ENCODE results near the gene MAP3K14. TPM values are rescaled to one million over a fixed set of nuclear protein-coding genes. Genes with fewer than 3 reads are reported as not detected.

The MAP3K14 gene
- total RNA-seq, 4 donors from 2014 or later, result 9.6 to 14.4 (median 11.9) TPM

GRCh38 chr17:45342871-45343526, 26.2 kb upstream of the MAP3K14 start:
- Histone ChIP-seq H3K4me3 (no peak overlapping the region), H3K27ac (no peak overlapping the region), H3K9me3 (no peaks in the 10 kb centered on the region), H3K4me1 (peaks cover 45% of the 10 kb centered on the region), H3K36me3 (no peaks in the 10 kb centered on the region), H3K27me3 (no peaks in the 10 kb centered on the region)
- TF ChIP-seq POLR2AphosphoS5 (IDR thresholded peaks at IDR 0.05) (no peak), CTCF (IDR thresholded peaks at IDR 0.05) (no peak), POLR2A (IDR thresholded peaks at IDR 0.05) (no peak), EP300 (IDR thresholded peaks at IDR 0.05) (no peak)
- DNase-seq (ENCODE audit: low spot score in 2 of 2), result peak in 1 of 2 donors; percentile 23
- 96% methylated on average over 4 of the region's 4 CpGs for WGBS

- WGBS, result 87% methylated on average over 11 of the region's 11 CpGs
- H3K4me1 ChIP-seq, result peaks cover 48% of the 10 kb centered on the region
- no peaks in the 10 kb centered on the region for H3K9me3 ChIP-seq
- H3K27me3 ChIP-seq, result no peaks in the 10 kb centered on the region
- H3K36me3 ChIP-seq, result no peaks in the 10 kb centered on the region
- H3K4me3 ChIP-seq, result no peak overlapping the region
- DNase-seq (ENCODE audit: low spot score in 2 of 2), result peak in 1 of 2 donors; percentile 75
- no peak overlapping the region for H3K27ac ChIP-seq
- TF ChIP-seq POLR2A (IDR thresholded peaks at IDR 0.05), result no peak
- TF ChIP-seq EP300 (IDR thresholded peaks at IDR 0.05), result no peak
Measured at GRCh38 chr17:45342306-45342705, 25.5 kb upstream of the MAP3K14 start.

DNA sequence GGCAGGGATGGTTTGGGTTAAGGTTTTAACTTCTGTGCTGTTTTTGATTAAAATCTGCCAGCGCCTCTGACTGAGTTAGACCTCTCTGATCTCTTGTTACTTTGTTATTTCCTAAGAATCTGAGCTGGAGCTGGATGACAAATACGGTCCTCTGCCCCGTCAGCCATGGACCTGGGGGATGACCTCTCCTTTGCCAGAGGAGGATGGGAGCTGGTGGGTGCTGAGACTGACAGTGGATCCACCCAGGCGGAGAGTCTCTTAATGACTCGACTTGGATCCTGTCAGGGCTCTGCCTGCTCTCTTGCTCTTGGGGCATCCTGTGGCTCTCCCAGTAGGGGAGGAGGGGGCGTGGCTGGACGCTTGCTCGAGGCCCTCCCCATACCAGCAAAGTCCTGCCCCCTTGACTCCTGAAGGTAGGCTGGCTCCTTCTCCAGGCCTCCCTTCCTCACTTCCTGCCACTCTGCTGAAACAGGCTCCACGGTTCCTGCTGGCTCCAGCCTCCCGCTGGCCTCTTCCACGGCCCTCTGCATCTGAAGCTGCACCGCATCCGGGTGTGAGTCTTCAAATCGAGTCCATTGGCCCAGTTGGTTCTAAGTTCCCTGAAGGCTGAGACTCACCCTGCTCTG, 24.8 kb upstream of the MAP3K14 start:
- 44% methylated on average over 10 of the region's 14 CpGs for WGBS
- DNase-seq (ENCODE audit: low spot score in 2 of 2), result no peak
- peaks cover 43% of the 10 kb centered on the region for H3K4me1 ChIP-seq
- H3K9me3 ChIP-seq, result no peaks in the 10 kb centered on the region
- TF ChIP-seq EP300 (IDR thresholded peaks at IDR 0.05) (no peak), CTCF (IDR thresholded peaks at IDR 0.05) (no peak), POLR2AphosphoS5 (IDR thresholded peaks at IDR 0.05) (no peak), POLR2A (IDR thresholded peaks at IDR 0.05) (no peak)
- peak overlapping the region; percentile 33 for H3K27ac ChIP-seq
- no peaks in the 10 kb centered on the region for H3K27me3 ChIP-seq
- no peaks in the 10 kb centered on the region for H3K36me3 ChIP-seq
- H3K4me3 ChIP-seq, result no peak overlapping the region

DNA sequence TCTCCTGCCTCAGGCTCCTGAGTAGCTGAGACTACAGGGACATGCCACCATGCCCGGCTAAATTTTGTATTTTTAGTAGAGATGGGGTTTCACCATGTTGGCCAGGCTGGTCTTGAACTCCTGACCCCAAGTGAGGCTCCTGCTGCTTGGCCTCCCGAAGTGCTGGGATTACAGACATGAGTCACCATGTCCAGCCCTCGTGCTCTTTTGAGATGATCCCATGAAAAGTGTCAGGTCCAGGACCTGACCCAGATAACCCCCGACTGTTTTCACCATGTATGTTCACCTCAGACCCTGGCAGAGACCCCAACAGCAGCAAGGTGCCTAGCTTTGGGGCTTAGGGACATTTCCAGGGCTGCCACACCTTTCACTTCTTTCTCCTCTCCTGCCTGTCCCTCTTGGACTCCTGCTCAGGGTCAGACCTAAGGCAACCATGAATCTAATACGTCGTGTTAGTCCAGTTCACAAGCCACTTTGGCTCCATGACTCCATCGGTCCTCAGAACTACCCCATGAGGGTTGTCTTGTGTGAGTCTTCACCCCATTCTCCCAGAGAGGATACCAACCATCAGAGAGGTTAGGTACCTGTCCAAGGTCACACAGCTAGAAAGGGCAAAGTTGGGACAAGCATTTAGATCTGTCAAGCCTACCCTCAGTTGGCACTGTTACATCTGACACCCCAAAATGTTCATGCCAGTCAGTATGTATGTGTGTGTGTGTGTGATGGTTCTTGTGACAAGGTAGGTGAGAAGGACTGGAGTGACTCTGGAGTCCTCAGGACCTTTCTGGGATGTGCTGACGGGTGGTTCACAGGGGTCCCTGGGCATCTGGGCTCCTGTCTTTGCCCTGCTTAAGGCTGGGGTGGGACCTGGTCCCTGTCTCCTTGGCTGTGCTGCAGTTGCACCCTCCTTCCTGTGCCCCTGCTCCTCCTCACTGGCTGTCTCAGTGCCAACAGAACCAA, 23.1 kb upstream of the MAP3K14 start:
- H3K4me3 ChIP-seq, result no peak overlapping the region
- H3K27ac ChIP-seq, result no peak overlapping the region
- no peaks in the 10 kb centered on the region for H3K9me3 ChIP-seq
- WGBS, result 94% methylated on average over 8 of the region's 8 CpGs
- TF ChIP-seq POLR2A (IDR thresholded peaks at IDR 0.05) (no peak), CTCF (IDR thresholded peaks at IDR 0.05) (no peak), POLR2AphosphoS5 (IDR thresholded peaks at IDR 0.05) (no peak), EP300 (IDR thresholded peaks at IDR 0.05) (no peak)
- no peaks in the 10 kb centered on the region for H3K36me3 ChIP-seq
- no peak for DNase-seq (ENCODE audit: low spot score in 2 of 2)
- no peaks in the 10 kb centered on the region for H3K27me3 ChIP-seq
- H3K4me1 ChIP-seq, result peaks cover 26% of the 10 kb centered on the region

GRCh38 chr17:45338996-45339535, 22.2 kb upstream of the MAP3K14 start:
- no peak for DNase-seq (ENCODE audit: low spot score in 2 of 2)
- Histone ChIP-seq H3K4me3 (no peak overlapping the region), H3K9me3 (no peaks in the 10 kb centered on the region), H3K4me1 (peaks cover 25% of the 10 kb centered on the region), H3K36me3 (no peaks in the 10 kb centered on the region), H3K27ac (peak overlapping the region; percentile 82), H3K27me3 (no peaks in the 10 kb centered on the region)
- WGBS, result 89% methylated on average over 8 of the region's 8 CpGs
- TF ChIP-seq POLR2A (IDR thresholded peaks at IDR 0.05) (no peak), CTCF (IDR thresholded peaks at IDR 0.05) (no peak), EP300 (IDR thresholded peaks at IDR 0.05) (no peak), POLR2AphosphoS5 (IDR thresholded peaks at IDR 0.05) (no peak)

Data from suprapubic skin (tissue), 4 donors.